GM12864 (cell line): ENCODE results near the gene S100A13.

Experiments used
- DNase-seq: peaks from one replicate; pipeline ENCODE4 v3.0.0-alpha.2; 2011; ENCODE audit warnings: low read depth
- H3K4me3 ChIP-seq: 2 replicates; pipeline ENCODE4 v1.5.1; 2011; ENCODE audit warnings: mild to moderate bottlenecking, low read depth, low read length, control low read depth
- CTCF ChIP-seq: IDR thresholded peaks from 2 replicates; pipeline ENCODE4 v1.5.1; 2011; ENCODE audit warnings: low read depth, mild to moderate bottlenecking, moderate library complexity, low read length, control low read depth, inconsistent platforms; ENCODE audit errors: missing control alignments

S100A13 gene

GRCh38 chr1:153639280-153639679 is 12.0 kb upstream of the S100A13 start:
- H3K4me3 ChIP-seq = no peak overlapping the region
- DNase-seq = no peak
- TF ChIP-seq CTCF = no peak

- H3K4me3 ChIP-seq = no peak overlapping the region
- no peak for TF ChIP-seq CTCF
Measured at GRCh38 chr1:153638261-153638660, 11.0 kb upstream of the S100A13 start.

DNA sequence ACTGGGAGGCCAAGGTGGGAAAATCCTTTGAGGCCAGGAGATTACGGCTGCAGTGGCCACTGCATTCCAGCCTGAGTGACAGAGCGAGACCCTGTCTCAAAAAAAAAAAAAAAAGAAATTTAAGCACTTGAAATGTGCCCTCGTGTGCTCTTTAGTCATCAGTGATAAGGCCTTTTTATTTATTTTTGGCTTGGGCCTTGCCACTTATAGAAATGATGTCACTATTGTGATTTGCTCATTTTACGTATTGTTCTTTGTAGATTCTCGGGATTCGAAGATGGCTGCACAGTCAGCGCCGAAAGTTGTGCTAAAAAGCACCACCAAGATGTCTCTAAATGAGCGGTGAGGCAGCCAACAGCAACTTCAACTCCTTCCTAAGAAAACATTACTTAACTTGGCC is 9.0 kb upstream of the S100A13 start:
- no peak for DNase-seq
- no peak for TF ChIP-seq CTCF
- H3K4me3 ChIP-seq = no peak overlapping the region

More at GRCh38 chr1:153638261-153638660, 11.0 kb upstream of the S100A13 start:
- DNase-seq = no peak

GRCh38 chr1:153635872-153636271 is 8.6 kb upstream of the S100A13 start:
- no peak for DNase-seq
- no peak for TF ChIP-seq CTCF
- H3K4me3 ChIP-seq = peak overlapping the region; percentile 62; the same call in 1 of the 2 replicates

DNA sequence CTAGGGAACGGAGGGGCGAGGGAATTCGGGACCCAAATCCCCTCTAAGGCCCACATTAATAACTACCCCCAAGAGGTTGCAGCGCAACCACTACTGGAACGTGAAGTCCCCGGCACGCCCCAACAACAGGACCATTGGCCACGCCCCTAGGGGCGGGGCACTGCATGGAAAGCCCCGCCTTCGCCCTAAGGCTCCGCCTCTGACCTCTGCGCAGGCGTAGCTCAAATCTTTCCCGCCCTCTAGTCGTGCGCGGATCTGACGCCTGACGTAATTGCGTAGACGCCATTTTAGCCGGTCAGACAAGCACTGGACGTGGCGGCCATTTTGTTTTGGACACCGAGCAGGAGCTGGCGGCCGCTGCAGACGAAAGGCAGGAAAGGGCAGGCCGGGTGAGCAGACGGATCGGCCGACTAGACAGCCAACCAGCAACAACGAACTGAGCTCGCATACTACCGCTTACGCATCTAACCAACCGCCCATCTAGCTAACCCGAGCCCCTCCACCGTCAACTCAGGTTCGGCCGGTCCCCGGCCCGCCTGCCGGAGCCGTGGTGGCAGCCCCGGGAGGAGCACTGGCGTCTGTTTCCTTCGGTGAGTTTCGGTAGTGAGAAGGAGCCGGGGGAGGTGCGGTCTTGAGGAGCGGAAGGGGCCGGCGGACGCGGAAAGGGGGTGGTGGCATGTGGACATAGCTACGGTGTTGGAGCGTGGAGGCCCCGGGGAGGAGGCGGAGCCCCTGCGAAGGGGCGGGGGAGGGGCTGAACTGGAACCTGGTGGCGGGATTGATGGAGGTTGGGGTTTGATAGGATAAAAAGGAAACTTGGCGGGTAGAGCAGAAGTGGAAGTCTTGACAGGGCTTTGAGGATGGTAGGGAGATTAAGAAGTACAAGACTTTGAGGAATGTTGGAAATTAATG is 6.7 kb upstream of the S100A13 start, which contains the start of gene CHTOP:
Gene CHTOP, plus strand, starts transcription at position 313 of the 912 bp plus-strand sequence. CDS start 2,523 bp downstream, outside the sequence.
- peak within 1 kb of the TSS; percentile 62 for H3K4me3 ChIP-seq
- TF ChIP-seq CTCF = no peak
- peak; percentile 96 for DNase-seq

DNA sequence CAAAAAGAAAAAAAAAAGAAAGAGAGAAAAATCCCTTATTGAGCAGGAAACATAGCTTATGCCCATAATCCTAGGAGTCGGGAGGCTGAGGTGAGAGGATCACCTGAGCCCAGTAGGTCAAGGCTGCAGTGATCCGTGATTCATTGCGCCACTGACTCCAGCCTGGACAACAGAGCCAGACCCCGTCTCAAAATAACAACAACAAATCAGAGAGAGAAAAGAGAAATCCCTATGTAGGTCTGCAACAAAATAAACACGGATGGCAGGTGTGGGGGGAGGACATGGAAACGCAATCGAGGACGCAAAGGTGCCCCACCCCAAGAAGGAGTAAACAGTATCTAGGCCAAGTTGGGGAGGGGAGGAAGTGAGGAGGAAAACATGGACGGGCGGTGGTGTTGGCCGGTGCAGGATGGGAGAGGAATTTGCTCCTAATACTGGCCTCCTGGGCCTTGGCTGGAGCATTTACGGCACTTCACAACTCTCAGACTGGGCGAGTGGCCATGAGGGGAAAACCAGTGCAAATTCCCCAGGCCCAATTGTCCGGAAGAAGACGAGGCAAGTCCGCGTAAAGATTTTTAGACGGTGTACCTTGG is 6.0 kb upstream of the S100A13 start:
- no peak for DNase-seq
- peak overlapping the region; percentile 62; the same call in 1 of the 2 replicates for H3K4me3 ChIP-seq
- no peak for TF ChIP-seq CTCF
